GM21529 (cell line): ENCODE data around the gene CYP3A7.
"Not testable (repeated sequence)": the region's sequence is repeated elsewhere in the genome, so short reads cannot be mapped to it uniquely, and the experiment has no call there.

Source experiments
- ATAC-seq: cut with Tn5 transposase; IDR thresholded peaks from one replicate; pipeline ENCODE4 v1.9.1; 2021; ENCODE audit not compliant: unreplicated experiment

Gene CYP3A7

DNA sequence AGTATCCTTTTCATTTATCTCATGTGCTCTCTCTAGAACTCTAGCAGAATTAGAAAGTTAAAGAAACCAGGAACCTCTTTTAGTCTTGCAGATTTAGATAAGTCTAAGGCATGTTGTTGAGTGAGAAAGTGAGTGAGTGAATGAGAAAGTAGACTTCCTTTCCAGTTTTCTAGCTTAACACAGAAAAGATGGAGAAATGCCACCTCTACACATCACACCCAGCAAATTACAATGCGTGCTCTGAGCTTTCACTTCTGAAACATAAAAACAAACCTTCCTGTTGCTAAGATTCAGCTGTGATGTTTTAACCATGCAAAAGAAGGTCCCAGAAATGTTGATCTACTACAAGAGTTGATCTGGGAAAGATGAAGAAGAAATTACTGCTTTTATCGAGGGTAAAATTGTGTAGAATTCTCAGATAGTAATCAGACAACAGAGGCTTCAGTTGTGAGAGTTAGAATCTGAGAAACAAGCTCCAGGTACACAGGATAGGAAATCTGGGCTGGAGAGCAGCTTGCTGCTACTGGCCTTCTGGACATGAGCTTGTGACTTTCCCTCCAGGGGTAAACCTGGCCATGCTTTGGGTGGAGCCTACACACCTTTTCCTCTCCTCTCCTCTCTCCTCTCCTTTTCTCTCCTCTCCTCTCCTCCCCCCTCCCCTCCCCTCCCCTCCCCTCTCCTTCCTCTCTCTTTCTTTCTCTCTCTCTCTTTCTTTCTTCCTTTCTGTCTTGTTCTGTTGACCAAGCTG lies 59.8 kb downstream of the CYP3A7 start:
- no peak for ATAC-seq

DNA sequence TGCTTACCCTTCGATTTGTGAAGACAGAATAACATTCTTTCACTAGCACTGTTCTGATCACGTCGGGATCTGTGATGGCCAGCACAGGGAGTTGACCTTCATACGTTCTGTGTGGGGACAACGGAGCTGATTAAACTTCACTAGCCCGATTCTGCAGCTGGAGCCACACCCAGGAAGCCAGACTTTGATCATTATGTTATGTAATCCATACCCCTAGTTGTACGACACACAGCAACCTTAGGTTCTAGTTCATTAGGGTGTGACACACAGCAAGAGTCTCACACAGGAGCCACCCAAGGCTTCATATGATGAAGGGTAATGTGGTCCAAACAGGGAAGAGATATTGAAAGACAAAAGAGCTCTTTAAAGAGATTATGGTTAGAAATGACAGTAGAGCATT lies 62.4 kb downstream of the CYP3A7 start:
- no peak for ATAC-seq

DNA sequence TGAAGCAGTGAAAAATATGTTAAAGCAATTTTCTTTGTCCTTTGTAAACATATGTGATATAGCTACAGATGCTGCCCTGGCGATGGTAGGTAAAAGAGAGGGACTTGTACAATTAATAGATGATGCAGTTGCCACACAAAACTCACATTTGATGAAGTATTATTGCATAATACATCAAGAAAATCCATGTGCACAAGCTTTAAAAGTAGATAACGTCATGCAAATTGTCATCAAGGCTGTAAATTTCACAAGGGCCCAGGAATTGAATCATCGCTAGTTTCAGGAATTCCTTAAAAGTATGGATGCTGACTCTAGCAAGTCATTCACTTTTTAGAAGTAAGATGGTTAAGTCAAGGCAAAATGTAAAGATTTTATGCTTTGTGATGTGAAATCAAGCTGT lies 65.2 kb downstream of the CYP3A7 start:
- no peak for ATAC-seq

DNA sequence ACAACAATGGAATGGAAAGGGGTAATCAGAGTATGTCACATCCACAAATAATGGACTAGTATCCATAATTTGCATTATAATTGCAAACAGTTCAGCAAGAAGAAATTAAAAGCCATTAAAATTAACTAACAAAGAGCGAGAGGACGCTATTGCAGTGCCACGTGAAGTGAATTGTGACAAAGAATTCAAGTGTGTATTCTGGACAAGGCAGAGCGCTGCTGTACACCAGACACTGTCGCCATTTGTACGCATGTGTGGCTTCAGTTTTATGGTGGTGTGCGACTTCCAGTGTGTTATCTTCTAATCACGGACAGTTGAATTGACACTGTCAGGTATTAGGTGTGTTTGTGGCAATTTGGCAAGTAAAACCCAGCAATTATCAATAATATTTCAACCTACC lies 66.5 kb downstream of the CYP3A7 start:
- ATAC-seq: no peak

DNA sequence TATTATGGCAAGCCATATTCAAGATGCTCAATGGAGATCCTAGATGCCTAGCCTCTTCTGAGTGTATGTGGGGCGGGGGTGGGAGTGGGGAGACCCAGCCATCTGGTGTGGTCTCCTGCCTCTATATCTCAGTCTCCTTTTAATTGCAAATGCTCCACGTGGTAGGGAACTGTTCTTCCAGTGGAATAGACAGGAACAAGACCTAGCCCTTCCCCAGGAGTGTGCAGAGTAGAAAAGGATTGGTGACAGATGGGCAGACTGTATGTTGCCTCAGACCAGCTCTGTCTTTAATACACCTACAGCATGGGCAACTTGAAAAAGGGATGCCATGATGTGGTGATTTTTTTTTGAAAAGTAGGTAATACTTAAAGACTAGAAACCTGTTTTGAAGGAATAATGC lies 67.8 kb downstream of the CYP3A7 start:
- ATAC-seq: no peak

DNA sequence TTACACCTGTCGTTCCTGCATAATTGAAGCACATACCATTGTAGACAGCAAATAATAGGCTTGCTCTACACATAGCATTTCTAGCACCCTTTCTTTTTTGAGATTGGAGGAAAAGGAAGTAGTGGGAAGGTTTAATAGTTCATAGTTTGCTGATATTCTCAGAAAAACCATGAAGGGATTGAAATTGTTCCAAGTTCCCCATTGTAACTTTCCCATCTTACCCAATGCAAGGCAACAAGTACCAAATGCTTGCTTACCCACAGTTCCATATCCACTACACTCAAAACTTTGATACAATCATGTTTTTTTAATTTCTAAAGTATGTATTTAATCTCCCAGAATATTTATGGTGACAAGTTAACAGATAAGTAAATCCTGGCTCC lies 69.0 kb downstream of the CYP3A7 start:
- ATAC-seq: no peak

DNA sequence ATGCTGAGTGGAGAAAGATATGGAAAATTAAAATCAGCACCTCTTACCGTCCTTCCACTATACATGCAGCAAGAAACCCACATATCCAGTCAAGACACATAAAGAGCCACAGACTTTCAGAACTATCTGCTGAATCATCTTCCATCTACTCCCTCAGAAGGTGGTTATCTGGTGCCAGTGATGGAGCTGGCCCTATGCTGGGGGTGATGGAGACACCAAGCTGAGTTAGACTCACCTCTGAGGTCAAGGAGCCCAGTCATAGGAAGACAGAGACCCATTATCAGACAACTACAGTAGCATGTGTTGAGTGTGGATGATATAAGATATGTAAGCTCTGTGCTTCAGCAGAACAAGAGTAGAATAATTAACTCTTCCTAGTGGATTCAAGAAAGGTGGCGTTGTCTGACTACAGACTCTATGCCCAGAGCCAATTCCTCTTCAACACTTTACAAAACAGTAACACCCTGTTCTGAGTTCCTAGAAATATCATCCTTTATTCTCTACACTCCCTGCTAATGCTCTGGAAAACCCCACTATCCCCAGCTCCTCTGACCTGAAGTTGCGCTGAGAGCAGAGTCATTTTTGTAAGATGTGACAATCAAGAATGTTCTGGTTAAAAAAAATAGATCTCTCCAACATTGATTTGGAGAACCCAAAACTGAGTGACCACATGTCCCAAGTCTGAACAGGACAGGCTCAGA lies 69.5 kb downstream of the CYP3A7 start:
- ATAC-seq: no peak

DNA sequence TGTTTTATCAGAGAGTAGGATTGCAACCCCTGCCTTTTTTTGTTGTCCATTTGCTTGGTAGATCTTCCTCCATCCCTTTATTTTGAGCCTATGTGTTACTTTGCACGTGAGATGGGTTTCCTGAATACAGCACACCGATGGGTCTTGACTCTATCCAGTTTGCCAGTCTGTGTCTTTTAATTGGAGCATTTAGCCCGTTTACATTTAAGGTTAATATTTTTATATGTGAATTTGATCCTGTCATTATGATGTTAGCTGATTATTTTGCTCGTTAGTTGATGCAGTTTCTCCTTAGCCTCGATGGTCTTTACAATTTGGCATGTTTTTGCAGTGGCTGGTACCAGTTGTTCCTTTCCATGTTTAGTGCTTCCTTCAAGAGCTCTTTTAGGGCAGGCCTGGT lies 77.1 kb downstream of the CYP3A7 start:
- ATAC-seq: not testable (repeated sequence)
